Effector memory CD8-positive, alpha-beta T cell (primary cell): Measurements from ENCODE around the gene FAM8A1.
A peak's percentile ranks its signal among the peaks of the same experiment; 100 is the strongest.

Source experiments
- ATAC-seq: fragments of 150-1000 bp; cut with Tn5 transposase; replicated peaks from 2 replicates; pipeline ENCODE4 v1.10.0; 2021; ENCODE audit warnings: mild to moderate bottlenecking, moderate library complexity
- DNase-seq, 3 experiments: peaks; one replicate each; pipeline ENCODE4 v3.0.0; 2021
- H3K27ac Mint-ChIP-seq, 2 donors: one replicate each; pipeline ENCODE4 v1.8.0; 2022; ENCODE audit warnings: mild to moderate bottlenecking in 2 of 2, mixed read lengths in 2 of 2, moderate library complexity in 2 of 2
- H3K27me3 Mint-ChIP-seq, 2 donors: one replicate each; pipeline ENCODE4 v1.8.0; 2022; ENCODE audit warnings: mixed read lengths in 2 of 2
- H3K36me3 Mint-ChIP-seq: one replicate; pipeline ENCODE4 v1.8.0; 2022; ENCODE audit warnings: mild to moderate bottlenecking, moderate library complexity, mixed read lengths; ENCODE audit not compliant: insufficient read depth
- H3K4me1 Mint-ChIP-seq, 2 donors: one replicate each; pipeline ENCODE4 v1.8.0; 2022; ENCODE audit warnings: low read depth in 2 of 2, mixed read lengths in 2 of 2
- H3K4me3 Mint-ChIP-seq, 2 donors: one replicate each; pipeline ENCODE4 v1.8.0; 2022; ENCODE audit warnings: mild to moderate bottlenecking in 2 of 2, mixed read lengths in 2 of 2, moderate library complexity in 2 of 2
- H3K9me3 Mint-ChIP-seq, 2 donors: one replicate each; pipeline ENCODE4 v1.8.0; 2022; ENCODE audit warnings: mixed read lengths in 2 of 2

Gene FAM8A1

DNA sequence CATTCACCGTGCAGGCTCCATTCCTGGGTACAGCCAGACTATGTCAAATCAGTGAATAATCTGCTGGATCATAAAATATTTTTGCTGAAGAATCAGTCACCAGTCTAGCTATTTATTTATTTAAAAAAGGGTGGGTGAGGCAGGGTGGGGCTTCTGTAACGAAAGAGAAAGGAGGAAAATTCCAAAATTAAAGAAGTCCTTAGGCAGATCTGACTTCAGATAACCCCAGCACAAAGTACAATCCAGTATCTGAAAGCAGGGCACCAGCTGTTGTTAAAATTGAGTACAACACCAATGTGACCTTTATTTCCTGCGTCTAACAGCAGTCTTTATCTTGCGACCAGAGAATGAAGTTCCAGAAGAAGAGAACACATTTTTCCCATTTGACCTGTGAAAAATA lies 15.7 kb downstream of the FAM8A1 start:
- no peak for DNase-seq
- no peaks in the 10 kb centered on the region for H3K27me3 Mint-ChIP-seq
- H3K4me3 Mint-ChIP-seq, result no peak overlapping the region
- H3K9me3 Mint-ChIP-seq, result no peaks in the 10 kb centered on the region
- ATAC-seq, result no peak
- peaks cover 6 to 23% of the 10 kb centered on the region in 2 donors for H3K4me1 Mint-ChIP-seq
- H3K36me3 Mint-ChIP-seq, result peaks cover 54% of the 10 kb centered on the region
- H3K27ac Mint-ChIP-seq, result no peak overlapping the region

DNA sequence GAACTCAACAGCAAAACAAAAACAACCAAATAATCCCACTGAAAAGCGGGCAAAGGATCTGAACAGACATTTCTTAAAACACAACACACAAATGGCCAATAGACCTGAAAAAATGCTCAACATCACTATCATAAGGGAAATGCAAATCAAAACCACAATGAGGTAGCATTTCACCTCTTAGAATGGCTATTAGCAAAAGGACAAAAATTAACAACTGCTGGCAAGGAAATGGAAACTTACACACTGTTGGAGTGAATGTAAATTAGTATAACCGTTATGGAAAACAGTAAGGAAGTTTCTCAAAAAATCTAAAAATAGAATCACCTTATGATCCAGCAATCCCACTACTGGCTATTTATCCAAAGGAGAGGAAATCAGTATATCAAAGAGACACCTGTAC lies 20.9 kb downstream of the FAM8A1 start:
- H3K36me3 Mint-ChIP-seq, result peaks cover 64% of the 10 kb centered on the region
- no peaks in the 10 kb centered on the region for H3K9me3 Mint-ChIP-seq
- peak overlapping the region; percentile 16 to 39 for H3K27ac Mint-ChIP-seq
- H3K4me3 Mint-ChIP-seq, result no peak overlapping the region
- H3K4me1 Mint-ChIP-seq, result peaks cover 13 to 27% of the 10 kb centered on the region in 2 donors
- DNase-seq (no peak), ATAC-seq (no peak)
- H3K27me3 Mint-ChIP-seq, result no peaks in the 10 kb centered on the region

DNA sequence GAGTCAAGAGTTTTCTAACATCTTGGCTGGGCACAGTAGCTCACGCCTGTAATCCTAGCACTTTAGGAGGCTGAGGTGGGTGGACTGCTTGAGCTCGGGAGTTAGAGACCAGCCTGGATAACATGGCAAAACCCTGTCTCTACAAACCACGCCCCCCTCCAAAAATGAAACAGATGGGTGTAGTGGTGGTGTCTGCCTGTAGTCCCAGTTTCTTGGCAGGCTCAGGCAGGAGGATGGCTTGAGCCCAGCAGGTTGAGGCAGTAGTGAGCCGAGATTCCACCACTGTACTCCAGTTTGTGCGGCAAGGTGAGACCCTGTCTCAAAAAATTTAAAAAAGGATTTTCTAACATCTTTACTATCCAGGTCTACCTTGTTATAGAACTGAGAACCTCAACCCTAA lies 22.0 kb downstream of the FAM8A1 start:
- ATAC-seq, result no peak
- Mint-ChIP-seq H3K36me3 (peaks cover 61% of the 10 kb centered on the region), H3K9me3 (no peaks in the 10 kb centered on the region), H3K4me1 (peaks cover 13 to 27% of the 10 kb centered on the region in 2 donors), H3K4me3 (no peak overlapping the region), H3K27me3 (no peaks in the 10 kb centered on the region), H3K27ac (no peak overlapping the region)
- DNase-seq, result no peak

DNA sequence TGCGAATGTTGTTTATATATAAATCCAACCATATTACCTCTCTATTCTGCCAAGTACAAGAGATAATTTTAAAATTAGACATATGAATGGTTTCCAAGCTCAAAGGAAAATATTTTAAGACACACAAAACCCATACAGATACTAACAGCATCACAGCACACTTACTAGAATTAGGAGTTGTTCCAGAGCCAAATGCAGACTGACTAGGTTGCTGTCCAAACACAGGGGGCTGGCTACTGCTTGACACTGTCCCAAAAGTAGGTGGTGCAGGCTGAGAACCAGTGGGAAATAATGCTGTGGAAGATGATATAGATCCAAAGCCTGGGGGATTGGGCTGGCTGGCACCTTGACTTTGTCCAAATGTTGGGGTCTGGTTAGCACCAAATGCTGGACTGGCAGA lies 24.3 kb downstream of the FAM8A1 start:
- Mint-ChIP-seq H3K4me1 (peaks cover 24 to 26% of the 10 kb centered on the region in 2 donors), H3K9me3 (no peaks in the 10 kb centered on the region), H3K36me3 (peaks cover 70% of the 10 kb centered on the region), H3K27me3 (no peaks in the 10 kb centered on the region), H3K27ac (no peak overlapping the region), H3K4me3 (no peak overlapping the region)
- DNase-seq (no peak), ATAC-seq (no peak)

DNA sequence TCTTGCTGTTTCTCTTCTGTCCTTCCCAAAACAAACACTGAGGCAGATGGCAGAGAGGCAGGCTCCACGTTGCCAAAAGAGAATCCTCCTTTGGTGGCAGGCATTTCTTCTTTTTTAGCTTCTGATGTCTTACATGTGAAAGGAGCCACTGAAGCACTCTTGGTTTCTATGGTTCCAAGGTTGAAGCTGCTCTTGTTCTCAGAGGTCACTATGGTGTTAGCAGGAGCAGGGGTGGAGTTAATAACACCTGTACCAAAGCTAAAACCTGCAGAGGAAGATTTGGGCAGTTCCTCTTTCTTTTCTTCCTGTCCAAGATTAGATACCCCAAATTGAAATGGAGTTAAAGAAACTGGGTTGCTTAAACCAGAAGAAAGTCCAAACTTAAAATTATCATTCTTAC lies 28.8 kb downstream of the FAM8A1 start:
- Mint-ChIP-seq H3K27me3 (no peaks in the 10 kb centered on the region), H3K36me3 (peaks cover 72% of the 10 kb centered on the region), H3K4me3 (no peak overlapping the region), H3K9me3 (no peaks in the 10 kb centered on the region), H3K27ac (peak overlapping the region; percentile 32 to 85), H3K4me1 (peaks cover 44% of the 10 kb centered on the region in 2 donors)
- ATAC-seq (no peak), DNase-seq (no peak)

DNA sequence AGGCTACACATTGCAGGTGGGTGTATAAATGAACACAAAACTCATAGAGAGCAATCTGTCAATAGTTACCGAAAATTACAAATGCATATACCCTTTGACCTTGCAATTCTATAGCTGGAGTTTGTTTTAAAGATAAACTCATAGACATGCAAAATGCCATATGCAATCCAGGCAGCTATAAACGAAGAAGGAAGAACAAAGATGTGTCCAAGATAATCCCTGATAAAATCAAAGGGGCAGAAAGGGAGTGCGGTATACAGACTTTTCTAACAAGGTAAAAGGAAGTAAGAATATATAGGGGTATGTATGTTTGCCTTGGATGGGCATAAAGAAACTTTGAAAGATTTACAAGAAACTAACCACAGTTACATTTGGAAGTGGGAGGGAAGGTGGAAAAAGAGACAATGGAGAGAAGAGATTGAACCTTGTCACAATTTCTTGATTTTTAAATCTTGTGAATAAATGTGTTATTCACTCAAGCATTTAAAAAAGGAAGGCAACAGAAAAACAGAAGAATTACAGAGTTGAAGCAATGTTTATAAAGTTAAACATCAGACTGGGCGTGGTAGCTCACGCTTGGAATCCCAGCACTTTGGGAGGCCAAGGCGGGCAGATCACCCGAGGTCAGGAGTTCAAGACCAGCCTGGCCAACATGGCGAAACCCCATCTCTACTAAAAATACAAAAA lies 29.9 kb downstream of the FAM8A1 start:
- Mint-ChIP-seq H3K27me3 (no peaks in the 10 kb centered on the region), H3K9me3 (no peaks in the 10 kb centered on the region), H3K36me3 (peaks cover 61% of the 10 kb centered on the region), H3K27ac (peak overlapping the region; percentile 32 to 85), H3K4me3 (peak overlapping the region in 1 of 2 donors; percentile 31), H3K4me1 (peaks cover 46 to 49% of the 10 kb centered on the region in 2 donors)
- DNase-seq (no peak), ATAC-seq (no peak)

DNA sequence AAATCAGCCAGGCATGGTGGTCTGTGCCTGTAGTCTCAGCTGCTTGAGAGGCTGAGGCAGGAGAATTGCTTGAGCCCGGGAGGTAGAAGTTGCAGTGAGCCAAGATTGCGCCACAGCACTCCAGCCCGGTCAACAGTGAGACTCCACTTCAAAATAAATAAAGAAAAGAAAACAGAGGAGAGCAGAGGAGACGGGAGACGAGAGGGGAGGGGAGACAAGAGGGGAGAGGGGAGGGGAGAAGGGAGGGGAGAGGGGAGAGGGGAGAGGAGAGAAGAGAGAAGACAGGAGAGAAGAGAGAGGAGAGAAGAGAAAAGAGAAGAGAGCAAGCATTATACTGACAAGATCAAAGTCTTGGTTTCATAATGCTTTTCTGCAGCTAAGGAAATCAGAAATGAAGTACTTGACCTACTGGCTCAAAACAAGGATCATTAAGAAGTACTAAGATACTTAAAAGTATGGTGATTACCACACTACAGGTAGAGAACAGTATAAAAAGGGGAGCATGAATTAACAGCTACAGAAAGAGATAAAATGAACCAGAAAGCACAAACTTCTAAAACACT lies 30.5 kb downstream of the FAM8A1 start:
- peaks cover 56% of the 10 kb centered on the region for H3K36me3 Mint-ChIP-seq
- peaks cover 49 to 51% of the 10 kb centered on the region in 2 donors for H3K4me1 Mint-ChIP-seq
- no peaks in the 10 kb centered on the region for H3K27me3 Mint-ChIP-seq
- H3K27ac Mint-ChIP-seq, result peak overlapping the region; percentile 32 to 85
- no peaks in the 10 kb centered on the region for H3K9me3 Mint-ChIP-seq
- DNase-seq (no peak), ATAC-seq (no peak)
- peak overlapping the region in 1 of 2 donors; percentile 31 for H3K4me3 Mint-ChIP-seq

DNA sequence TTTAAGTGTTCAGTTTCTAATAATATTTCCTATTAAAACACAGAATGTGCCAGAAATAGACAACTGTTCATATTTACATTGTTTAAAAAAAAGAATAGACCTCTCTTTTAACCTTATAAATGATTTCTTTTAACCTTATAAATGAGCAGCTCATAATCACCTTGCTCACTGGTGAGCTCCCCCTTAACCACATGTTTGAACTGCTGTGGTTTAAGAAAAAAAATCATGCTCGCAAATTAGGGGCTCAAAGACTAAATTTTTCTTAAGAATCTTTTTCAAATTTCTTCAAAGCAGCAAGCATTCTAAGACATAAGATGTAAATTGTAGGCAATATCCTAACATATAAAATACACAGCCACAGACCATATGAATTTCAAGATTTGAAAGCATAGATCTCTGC lies 32.8 kb downstream of the FAM8A1 start:
- H3K9me3 Mint-ChIP-seq, result no peaks in the 10 kb centered on the region

DNA sequence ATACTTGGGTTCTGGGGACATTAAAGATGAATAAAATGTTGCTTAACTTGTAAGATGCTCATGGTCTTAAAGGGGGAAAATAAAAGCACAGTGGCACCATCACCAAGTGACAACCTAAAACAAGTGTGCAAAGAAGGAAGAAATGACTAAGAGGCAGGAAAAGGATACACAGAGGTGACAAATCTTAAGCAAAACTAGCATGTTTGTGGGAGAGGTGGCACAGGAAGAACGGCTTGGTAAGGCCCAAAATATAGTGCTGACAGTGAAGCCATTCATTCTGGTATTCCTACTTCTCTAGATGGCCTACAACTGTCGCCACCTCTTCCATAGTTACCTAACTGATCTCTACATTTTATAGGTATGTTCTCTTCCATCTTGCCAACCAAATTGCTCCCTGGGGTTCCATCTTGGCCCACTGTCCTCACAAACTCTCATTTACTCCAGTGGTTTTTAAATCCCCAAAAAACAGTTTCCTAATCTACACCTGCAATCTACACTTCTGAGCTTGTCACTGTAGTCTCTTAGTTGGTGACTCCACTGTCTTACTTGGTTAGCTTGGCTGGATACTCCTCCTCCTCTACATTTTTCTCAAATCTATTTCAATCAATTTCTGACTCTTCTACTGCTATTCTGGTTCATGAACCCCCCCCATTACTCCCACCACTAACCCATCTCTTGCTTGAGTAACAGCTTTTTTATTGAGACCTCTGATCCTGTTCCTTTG lies 33.5 kb downstream of the FAM8A1 start:
- Mint-ChIP-seq H3K4me3 (peak overlapping the region; percentile 45 to 57), H3K4me1 (peaks cover 45 to 57% of the 10 kb centered on the region in 2 donors), H3K27me3 (no peaks in the 10 kb centered on the region), H3K27ac (peak overlapping the region; percentile 32 to 65), H3K36me3 (peaks cover 64% of the 10 kb centered on the region), H3K9me3 (no peaks in the 10 kb centered on the region)
- DNase-seq, result peak; percentile 9 to 30 (median 12)
- peak; percentile 93 for ATAC-seq

More for the DNA sequence above, 32.8 kb downstream of the FAM8A1 start:
- peak overlapping the region; percentile 45 to 57 for H3K4me3 Mint-ChIP-seq
- no peaks in the 10 kb centered on the region for H3K27me3 Mint-ChIP-seq
- DNase-seq (no peak), ATAC-seq (peak; percentile 42)
- H3K4me1 Mint-ChIP-seq, result peaks cover 47 to 57% of the 10 kb centered on the region in 2 donors
- H3K27ac Mint-ChIP-seq, result peak overlapping the region; percentile 32 to 65
- peaks cover 64% of the 10 kb centered on the region for H3K36me3 Mint-ChIP-seq

DNA sequence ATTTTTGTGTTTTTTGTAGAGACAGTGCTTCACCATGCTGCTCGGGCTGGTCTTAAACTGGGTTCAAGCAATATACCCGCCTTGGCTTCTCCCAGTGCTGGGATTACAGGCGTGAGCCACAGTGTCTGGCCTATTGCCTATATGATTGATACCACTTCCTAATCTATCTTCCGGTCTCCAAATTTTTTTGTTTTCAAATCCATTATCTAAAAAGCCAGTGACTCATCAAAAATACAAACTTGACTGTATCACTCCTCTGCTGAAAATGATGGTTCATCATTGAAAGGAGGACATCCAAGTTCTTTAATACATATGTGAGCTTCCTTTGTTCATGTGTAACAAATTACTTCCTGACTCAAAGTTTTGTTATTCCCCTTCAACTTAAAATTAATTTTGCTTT lies 35.5 kb downstream of the FAM8A1 start:
- no peak for DNase-seq
- no peaks in the 10 kb centered on the region for H3K9me3 Mint-ChIP-seq
- no peak overlapping the region for H3K4me3 Mint-ChIP-seq
- peaks cover 64% of the 10 kb centered on the region for H3K36me3 Mint-ChIP-seq
- no peak for ATAC-seq
- H3K27me3 Mint-ChIP-seq, result no peaks in the 10 kb centered on the region
- H3K27ac Mint-ChIP-seq, result peak overlapping the region; percentile 32 to 65
- H3K4me1 Mint-ChIP-seq, result peaks cover 27 to 38% of the 10 kb centered on the region in 2 donors

DNA sequence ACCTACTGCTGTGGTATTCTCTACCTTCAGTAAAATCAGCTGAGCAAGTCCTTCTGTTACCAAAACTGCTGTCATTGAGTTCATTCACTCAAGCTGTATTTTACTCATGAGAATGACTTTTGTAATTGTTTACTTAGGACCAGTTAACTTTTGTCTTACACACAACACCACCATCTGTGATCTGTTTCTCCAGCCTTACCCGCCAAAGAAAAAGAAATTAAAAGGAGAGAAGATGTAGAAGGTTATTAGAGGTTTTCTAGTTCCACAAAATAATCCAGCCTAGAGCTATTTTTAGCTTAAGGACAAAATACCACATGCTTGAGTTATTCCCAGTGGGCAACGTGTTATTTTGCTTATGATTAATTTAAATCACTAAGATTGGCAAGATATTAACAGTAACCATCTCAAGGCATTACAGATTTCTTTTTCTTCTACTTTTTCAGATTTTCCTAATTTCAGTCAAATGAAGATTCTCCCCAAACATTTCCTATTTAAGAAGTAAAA lies 38.2 kb downstream of the FAM8A1 start:
- Mint-ChIP-seq H3K9me3 (no peaks in the 10 kb centered on the region), H3K4me1 (peaks cover 17 to 22% of the 10 kb centered on the region in 2 donors), H3K27me3 (no peaks in the 10 kb centered on the region), H3K27ac (peak overlapping the region in 1 of 2 donors; percentile 84), H3K36me3 (peaks cover 72% of the 10 kb centered on the region), H3K4me3 (no peak overlapping the region)
- DNase-seq (no peak), ATAC-seq (no peak)

DNA sequence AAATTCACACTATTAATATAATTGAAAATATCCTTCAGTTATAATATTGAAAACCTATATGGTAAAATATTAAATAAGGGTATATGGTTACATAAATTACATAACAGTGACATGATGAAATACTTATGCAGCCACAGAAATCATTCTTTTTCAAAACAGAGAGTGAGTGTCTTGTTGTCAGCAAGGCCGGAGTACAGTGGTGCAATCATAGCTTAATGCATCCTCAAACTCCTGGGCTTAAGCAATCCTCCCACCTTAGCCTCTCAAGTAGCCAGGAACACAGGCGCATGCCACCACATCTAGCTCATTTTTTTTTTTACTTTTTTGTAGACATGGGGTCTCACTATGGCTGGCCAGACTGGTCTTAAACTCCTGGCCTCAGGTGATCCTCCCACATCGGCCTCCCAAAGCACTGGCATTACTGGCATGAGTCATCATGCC lies 40.4 kb downstream of the FAM8A1 start:
- H3K4me1 Mint-ChIP-seq, result peaks cover 3 to 7% of the 10 kb centered on the region in 2 donors
- no peaks in the 10 kb centered on the region for H3K9me3 Mint-ChIP-seq
- H3K27ac Mint-ChIP-seq, result peak overlapping the region; percentile 64 to 84
- no peak for DNase-seq
- ATAC-seq, result no peak
- peaks cover 93% of the 10 kb centered on the region for H3K36me3 Mint-ChIP-seq
- no peaks in the 10 kb centered on the region for H3K27me3 Mint-ChIP-seq
- no peak overlapping the region for H3K4me3 Mint-ChIP-seq

DNA sequence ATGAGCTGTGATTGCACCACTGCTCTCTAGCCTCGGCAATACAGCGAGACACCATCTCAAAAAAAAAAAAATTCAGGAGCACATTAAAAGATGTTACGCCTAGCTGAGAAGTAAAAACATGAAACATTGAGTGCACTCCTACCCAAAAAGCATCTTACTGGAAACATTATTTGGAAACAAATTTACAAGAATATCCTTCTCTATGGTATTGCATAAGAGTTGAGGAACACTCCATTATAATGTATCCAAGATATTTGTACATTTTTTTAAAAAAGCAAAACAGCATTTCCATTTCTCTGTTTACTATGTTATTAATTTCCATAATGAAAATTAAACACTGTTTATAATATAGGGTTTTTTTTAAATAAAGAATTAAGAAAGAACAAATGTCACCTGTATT lies 48.6 kb downstream of the FAM8A1 start:
- H3K9me3 Mint-ChIP-seq, result no peaks in the 10 kb centered on the region
- ATAC-seq (no peak), DNase-seq (no peak)
- H3K4me1 Mint-ChIP-seq, result peaks cover 9 to 21% of the 10 kb centered on the region in 2 donors
- H3K4me3 Mint-ChIP-seq, result no peak overlapping the region
- no peak overlapping the region for H3K27ac Mint-ChIP-seq
- H3K36me3 Mint-ChIP-seq, result peaks cover 77% of the 10 kb centered on the region
- H3K27me3 Mint-ChIP-seq, result no peaks in the 10 kb centered on the region
